ENCODE results near the gene DPP10.
"Not testable (repeated sequence)": the region's sequence is repeated elsewhere in the genome, so short reads cannot be mapped to it uniquely, and the experiment has no call there.

DPP10 gene

GRCh38 chr2:114729026-114729425 is 286.6 kb downstream of the DPP10 start:
- DNase-seq = no peak

DNA sequence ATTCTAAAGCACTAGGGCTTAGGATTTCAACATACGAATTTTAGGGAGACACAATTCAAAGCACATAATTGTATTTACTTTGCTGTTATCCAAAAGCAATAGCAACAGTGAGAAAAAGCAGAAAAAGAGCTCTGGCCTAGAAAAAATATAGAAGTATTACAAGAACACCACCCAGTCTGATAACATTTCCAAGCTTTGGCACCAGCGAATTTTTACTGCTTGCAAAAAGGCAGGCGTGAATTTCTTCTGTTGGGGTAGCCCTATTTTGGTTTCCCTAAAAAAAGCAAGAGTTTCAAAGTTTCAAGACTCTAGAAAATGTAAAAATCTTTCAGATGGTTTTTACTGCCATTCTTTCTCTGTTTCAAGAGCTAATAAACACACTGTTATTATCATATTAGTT is 292.7 kb downstream of the DPP10 start:
- no peak for DNase-seq

DNA sequence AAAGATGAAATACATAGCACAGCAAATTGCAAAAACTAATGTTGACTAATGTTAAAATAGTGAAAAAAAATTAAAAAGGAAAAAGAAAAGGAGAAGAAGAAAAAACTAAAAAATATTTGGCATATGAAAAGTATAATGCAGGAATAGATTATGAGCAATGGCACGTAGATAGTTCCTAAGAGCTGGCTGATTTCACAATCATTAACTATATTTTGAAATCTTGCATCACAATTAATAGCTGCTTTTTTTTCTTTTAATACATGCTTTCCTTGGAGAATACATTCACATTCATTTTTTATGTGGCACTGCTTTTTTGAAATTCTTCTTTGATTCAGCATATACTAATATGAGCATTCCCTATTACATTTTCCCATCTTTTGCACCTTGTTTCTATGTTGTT is 299.8 kb downstream of the DPP10 start:
- no peak for DNase-seq

DNA sequence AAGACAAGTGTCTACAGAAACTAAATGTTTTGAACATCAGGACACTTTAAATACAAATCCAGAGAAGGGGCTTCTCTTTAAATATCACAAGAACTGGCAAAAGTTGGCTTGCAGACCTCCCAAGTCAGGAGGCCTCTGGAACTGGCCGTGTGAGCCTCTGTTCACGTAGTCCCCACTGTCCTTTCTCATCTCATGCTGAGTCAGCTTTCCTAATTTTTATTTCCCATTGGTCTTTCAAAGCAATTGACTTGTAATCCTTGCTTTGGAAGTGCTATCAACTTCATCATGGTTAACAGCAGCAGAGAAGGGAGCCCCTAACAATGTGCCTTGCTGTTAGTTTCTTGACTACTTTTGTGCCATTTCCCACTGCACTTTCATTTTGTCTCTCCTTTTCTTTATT is 303.3 kb downstream of the DPP10 start:
- no peak for DNase-seq

DNA sequence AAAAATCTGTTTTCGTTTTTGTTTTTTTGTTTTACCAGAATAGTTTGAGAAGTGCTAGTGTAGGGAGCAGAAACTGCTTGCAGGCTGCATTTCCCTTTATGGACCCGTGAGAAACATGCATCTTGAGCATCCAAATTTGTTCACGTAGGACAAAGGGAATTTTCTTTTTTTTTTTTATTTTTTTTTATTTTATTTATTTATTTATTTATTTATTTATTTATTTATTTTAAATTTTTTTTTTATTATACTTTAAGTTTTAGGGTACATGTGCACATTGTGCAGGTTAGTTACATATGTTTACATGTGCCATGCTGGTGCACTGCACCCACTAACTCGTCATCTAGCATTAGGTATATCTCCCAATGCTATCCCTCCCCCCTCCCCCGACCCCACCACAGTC is 305.7 kb downstream of the DPP10 start:
- DNase-seq = not testable (repeated sequence)

DNA sequence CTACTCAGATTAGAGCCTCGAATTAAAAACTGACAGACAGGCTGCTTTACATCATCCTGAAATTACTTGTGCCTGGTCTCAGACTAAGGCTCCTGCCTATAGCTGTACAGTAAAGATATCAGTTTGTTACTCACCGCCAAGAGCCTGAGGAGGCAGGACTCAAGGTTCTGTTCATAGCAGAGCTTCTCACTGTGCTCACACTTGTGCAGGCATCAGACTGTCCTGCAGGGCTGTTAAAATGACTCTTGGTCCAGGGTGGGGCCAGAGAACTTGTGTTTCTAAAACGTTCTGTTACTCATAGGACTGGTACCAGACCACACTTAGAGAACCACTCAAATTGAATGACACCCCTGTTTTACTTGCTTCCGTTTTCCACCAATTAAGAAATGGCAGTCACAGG is 310.0 kb downstream of the DPP10 start:
- DNase-seq = no peak

DNA sequence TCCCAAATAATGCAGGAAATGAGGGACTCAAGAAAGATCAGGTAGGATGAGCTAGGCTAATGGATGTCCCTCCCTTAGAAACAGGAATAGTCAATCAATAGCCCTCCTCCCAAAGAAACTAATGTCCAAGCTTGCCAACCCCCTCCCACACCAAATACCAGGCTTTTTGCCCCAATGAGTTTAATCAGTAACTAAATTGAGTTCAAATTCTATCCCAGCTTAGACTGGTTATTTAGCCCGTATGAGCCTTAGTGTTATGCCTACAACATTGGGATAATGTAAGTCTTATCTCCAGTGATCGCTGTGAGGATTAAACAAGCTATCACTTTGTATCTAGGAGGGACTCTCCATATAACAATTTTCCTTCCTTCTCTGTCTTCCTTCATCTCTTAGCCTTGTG is 310.7 kb downstream of the DPP10 start:
- DNase-seq = no peak

GRCh38 chr2:114754907-114755563 is 312.6 kb downstream of the DPP10 start:
- no peak for DNase-seq

DNA sequence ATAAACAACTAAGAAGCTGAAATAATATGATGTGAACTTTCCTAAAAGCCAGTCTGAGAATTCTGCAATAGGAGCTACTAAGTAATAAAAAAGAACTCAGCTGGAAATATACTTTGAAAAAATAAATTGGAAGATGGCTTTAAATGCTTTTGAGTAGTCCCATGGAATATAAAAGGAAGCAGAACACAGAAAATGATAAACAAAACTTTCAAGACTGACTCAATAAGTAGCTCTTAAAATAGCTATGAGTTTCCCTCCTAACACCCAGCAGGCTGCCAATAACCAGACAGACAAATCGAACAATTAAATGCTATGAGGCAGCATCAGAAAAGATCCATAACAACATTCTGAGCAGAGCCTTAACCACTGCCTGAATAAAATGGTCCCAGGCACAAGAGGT is 319.9 kb downstream of the DPP10 start:
- no peak for DNase-seq

DNA sequence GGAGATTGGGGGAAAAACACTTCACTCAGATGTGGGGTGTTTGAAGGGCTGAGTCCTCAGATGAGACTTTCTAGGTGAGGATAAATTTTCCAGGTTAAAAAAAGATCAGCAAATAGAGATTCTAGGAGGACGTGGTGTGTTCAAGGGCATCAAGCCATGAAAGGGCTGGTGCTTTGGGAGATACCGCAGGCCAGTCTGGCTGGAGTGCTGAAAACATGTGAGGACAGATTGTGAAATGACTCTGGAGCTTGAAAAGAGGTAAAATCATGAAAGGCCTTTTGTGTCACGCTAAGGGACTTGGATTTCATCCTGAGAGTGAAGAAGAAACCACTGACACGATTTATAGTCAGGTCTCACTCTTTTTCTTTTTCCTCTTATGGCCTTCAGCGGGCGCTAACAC is 320.5 kb downstream of the DPP10 start:
- no peak for DNase-seq

DNA sequence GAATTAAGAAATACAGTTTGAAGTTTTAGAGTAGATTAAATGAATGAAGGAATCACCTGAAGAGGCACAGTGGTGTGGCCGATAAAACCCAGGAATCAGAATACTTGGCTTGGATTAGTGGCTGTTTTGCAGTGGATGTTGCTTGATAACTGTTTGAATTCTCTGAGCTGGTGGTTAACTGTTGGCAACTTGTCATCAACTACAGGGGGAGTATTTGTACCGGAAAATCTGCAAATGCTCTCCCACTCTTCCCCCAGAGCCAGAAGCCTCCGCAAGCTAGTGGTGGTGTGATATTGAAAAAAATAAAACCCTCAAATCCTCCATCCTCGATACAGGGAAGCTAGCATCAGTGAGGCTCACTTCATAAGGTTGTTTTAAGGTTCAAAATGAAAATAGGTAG is 326.7 kb downstream of the DPP10 start:
- DNase-seq = no peak

DNA sequence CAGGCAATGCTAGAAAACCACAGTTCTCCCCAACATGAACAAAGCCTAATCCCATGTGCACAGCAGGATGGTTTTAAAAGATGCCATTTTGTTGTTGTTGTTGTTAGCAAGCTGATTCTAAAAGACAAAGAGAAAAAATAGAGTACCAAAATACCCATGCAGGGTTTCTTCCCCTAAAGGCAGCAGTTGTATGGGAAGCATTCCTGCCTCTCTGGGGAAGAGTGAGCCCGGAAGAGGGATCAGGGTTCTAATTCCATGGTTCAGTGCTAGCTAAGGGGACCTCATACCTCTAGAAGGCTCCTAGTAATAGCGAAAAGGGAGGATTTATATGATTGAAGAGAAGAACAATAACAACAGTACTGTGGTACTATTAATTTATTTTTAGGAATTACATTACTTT is 327.6 kb downstream of the DPP10 start:
- DNase-seq = no peak

- DNase-seq = no peak
Measured at GRCh38 chr2:114784046-114784445, 341.6 kb downstream of the DPP10 start.

- DNase-seq = no peak
Measured at GRCh38 chr2:114784890-114785583, 342.6 kb downstream of the DPP10 start.

DNA sequence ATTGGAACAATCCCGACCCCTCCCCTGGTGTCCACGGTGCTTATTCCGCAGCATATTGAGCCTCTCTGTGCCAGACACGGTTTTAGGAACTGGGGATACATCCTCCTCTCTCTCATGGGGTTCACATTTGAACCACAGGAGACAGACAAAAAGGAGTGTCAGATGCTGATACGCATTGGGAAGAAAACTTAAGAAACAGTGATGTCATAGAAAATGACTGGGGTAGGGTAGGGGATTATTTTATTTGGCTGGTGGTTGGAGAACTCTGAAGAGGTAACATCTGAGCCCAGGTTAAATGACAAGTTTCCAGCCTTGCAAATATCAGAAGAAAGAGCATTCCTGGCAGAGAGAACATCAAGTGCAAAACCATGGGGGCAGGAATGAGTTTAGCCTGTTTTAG is 344.5 kb downstream of the DPP10 start:
- no peak for DNase-seq

DNA sequence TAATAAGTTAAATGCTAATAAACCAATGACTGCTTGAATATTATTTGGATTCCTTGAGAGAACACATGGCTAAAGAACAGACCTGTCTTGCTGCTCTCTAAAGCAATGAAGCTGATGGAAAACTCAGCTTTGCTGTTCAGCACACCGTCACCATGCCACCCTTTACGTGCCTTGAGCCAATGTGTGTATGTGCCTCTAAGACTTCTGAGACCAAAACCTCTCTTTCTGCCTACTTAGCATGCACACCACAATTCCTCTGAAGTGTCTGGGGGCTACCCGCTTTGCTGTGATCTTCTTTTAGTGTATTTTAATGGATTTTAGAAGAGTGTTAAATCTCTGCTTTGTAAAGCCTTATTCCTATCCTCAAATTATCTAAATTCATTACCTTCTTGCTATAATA is 345.0 kb downstream of the DPP10 start:
- DNase-seq = no peak

DNA sequence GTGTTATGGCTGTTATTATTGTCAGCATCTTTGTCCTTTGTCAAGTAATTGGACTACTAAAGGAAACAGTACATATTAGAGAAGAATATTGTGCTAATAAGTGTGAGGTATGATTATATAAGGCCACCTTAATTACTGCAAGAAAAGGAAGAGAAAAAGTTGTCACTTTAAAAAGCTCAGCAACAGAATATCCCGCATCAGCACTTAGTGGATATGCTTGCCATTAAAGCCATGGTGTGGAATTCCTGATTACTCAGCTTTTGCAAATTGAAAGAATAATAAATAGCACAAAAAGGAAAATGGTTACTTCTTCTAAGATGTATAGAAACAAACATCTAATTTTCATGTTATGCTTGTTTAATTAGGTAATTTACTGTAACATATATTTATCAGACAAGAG is 347.5 kb downstream of the DPP10 start:
- no peak for DNase-seq

GRCh38 chr2:114797540-114797939 is 355.1 kb downstream of the DPP10 start:
- DNase-seq = no peak

- DNase-seq = no peak
Measured at GRCh38 chr2:114797942-114798341, 355.5 kb downstream of the DPP10 start.

DNA sequence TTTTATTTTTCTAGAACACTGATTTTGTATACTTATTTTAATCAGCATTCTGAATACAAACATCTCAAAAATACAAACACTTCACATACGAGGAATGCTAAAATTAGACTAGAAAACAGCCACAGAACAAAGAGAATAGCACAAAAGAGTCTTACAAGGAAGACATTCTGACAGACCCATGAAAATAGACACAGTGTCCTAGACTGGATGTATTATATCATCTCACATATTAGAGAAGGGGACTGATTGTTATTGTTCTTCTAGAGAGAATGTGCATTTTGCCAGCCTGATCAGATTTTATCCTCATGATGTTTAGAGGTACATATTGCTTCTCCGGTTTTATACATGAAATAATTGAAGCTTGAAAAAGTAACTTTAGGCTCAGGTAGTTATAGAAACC is 357.9 kb downstream of the DPP10 start:
- DNase-seq = no peak

DNA sequence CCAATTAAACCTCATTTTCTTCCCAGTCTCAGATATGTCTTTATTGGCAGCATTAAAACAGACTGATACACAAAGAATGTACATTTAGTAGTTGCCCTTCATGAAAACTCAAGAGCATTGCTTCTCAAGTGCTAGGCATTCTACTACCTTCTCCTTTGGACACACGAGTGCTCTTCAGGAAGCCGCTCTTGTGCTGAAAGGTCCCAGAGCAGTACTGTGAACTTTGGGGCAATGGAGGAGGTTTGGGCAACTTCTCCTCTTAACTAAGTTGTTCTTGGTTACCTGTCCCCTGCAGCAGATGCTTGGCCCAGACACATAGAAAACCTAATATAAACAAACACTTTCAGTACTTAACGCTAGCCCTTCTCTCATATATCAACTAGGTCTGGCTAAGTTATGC is 362.8 kb downstream of the DPP10 start:
- no peak for DNase-seq

- DNase-seq = no peak
Measured at GRCh38 chr2:114810092-114810491, 367.7 kb downstream of the DPP10 start.

DNA sequence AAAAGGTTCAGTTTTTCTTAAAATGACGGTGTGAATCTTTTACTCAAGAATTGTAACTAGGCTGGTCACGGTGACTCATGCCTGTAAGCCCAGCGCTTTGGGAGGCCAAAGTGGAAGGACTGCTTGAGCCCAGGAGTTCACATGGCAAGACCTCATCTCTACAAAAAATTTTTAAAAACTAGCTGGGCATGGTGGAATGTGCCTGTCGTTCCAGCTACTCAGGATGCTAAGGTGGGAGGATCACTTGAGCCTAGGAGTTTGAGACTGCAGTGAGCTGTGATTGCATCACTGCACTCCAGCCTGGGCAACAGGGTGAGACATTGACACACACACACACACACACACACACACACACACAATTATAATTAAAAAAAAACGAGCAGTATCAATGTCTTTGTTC is 369.8 kb downstream of the DPP10 start:
- no peak for DNase-seq

DNA sequence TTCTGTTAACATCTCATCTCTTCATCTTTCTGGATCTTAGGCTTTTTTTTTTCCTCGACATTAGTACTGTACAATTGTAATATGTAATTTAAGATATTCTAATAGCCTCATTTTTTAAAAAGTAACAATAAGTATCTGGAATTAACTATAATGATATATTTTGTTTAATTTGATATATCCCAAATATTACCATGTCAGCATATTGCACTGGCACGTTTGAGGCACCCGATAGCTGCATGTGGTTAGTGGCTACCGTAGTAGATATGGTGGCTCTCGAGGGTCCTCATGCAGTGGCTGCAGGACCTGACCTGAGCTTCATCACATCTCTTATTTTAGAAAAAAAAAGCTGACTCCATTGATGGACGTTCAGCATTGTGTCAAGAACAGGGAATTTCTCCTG is 371.9 kb downstream of the DPP10 start:
- no peak for DNase-seq

GRCh38 chr2:114821055-114821454 is 378.6 kb downstream of the DPP10 start:
- DNase-seq = no peak
